ENCODE measurements around the gene RAB11B.
"Not testable (repeated sequence)": the region's sequence is repeated elsewhere in the genome, so short reads cannot be mapped to it uniquely, and the experiment has no call there.

The RAB11B gene

GRCh38 chr19:8373867-8374813 is 16.0 kb upstream of the RAB11B start:
- no peak overlapping the region for H3K9ac ChIP-seq (ENCODE audit: low read depth, low read length)
- H3K27ac ChIP-seq (ENCODE audit: low read length) = no peak overlapping the region
- H3K36me3 ChIP-seq (ENCODE audit: insufficient read depth, low read depth, low read length) = no peaks in the 10 kb centered on the region
- no peaks in the 10 kb centered on the region for H3K27me3 ChIP-seq (ENCODE audit: insufficient read depth, low read length)
- no peaks in the 10 kb centered on the region for H3K4me1 ChIP-seq (ENCODE audit: insufficient read depth, low read length)
- H3K4me3 ChIP-seq (ENCODE audit: low read length) = no peak overlapping the region
- H3K9me3 ChIP-seq (ENCODE audit: insufficient read depth, low read depth, low read length) = no peaks in the 10 kb centered on the region

DNA sequence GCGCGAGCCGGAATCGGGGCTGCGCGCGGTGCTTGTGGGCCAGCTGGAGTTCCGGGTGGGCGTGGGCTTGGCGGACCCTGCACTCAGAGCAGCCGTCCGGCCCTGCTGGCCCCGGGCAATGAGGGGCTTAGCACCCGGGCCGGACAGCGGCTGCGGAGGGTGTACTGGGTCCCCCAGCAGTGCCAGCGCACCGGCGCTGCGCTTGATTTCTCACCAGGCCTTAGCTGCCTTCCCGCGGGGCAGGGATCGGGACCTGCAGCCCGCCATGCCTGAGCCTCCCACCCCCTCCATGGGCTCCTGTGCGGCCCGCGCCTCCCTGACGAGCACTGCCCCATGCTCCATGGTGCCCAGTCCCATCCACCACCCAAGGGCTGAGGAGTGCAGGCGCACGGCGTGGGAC is 14.4 kb upstream of the RAB11B start:
- not testable (repeated sequence) for H3K9me3 ChIP-seq (ENCODE audit: insufficient read depth, low read depth, low read length); H3K9ac ChIP-seq (ENCODE audit: low read depth, low read length); H3K4me3 ChIP-seq (ENCODE audit: low read length); H3K36me3 ChIP-seq (ENCODE audit: insufficient read depth, low read depth, low read length); H3K4me1 ChIP-seq (ENCODE audit: insufficient read depth, low read length); H3K27me3 ChIP-seq (ENCODE audit: insufficient read depth, low read length); H3K27ac ChIP-seq (ENCODE audit: low read length)

DNA sequence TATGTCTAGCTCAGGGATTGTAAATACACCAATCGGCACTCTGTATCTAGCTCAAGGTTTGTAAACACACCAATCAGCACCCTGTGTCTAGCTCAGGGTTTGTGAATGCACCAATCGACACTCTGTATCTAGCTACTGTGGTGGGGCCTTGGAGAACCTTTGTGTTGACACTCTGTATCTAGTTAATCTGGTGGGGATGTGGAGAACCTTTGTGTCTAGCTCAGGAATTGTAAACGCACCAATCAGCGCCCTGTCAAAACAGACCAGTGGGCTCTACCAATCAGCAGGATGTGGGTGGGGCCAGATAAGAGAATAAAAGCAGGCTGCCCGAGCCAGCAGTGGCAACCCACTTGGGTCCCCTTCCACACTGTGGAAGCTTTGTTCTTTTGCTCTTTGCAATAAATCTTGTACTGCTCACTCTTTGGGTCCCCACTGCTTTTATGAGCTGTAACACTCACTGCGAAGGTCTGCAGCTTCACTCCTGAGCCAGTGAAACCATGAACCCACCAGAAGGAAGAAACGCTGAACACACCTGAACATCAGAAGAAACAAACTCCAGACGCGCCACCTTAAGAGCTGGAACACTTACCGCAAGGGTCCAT is 13.7 kb upstream of the RAB11B start:
- H3K4me1 ChIP-seq (ENCODE audit: insufficient read depth, low read length); H3K9me3 ChIP-seq (ENCODE audit: insufficient read depth, low read depth, low read length); H3K27ac ChIP-seq (ENCODE audit: low read length); H3K9ac ChIP-seq (ENCODE audit: low read depth, low read length); H3K36me3 ChIP-seq (ENCODE audit: insufficient read depth, low read depth, low read length); H3K4me3 ChIP-seq (ENCODE audit: low read length); H3K27me3 ChIP-seq (ENCODE audit: insufficient read depth, low read length): not testable (repeated sequence)

- H3K9ac ChIP-seq (ENCODE audit: low read depth, low read length) = no peak overlapping the region
- H3K27ac ChIP-seq (ENCODE audit: low read length) = no peak overlapping the region
- no peaks in the 10 kb centered on the region for H3K27me3 ChIP-seq (ENCODE audit: insufficient read depth, low read length)
- H3K36me3 ChIP-seq (ENCODE audit: insufficient read depth, low read depth, low read length) = no peaks in the 10 kb centered on the region
- H3K9me3 ChIP-seq (ENCODE audit: insufficient read depth, low read depth, low read length) = no peaks in the 10 kb centered on the region
- H3K4me1 ChIP-seq (ENCODE audit: insufficient read depth, low read length) = no peaks in the 10 kb centered on the region
- H3K4me3 ChIP-seq (ENCODE audit: low read length) = no peak overlapping the region
Observed at GRCh38 chr19:8377598-8377997, 12.6 kb upstream of the RAB11B start.

DNA sequence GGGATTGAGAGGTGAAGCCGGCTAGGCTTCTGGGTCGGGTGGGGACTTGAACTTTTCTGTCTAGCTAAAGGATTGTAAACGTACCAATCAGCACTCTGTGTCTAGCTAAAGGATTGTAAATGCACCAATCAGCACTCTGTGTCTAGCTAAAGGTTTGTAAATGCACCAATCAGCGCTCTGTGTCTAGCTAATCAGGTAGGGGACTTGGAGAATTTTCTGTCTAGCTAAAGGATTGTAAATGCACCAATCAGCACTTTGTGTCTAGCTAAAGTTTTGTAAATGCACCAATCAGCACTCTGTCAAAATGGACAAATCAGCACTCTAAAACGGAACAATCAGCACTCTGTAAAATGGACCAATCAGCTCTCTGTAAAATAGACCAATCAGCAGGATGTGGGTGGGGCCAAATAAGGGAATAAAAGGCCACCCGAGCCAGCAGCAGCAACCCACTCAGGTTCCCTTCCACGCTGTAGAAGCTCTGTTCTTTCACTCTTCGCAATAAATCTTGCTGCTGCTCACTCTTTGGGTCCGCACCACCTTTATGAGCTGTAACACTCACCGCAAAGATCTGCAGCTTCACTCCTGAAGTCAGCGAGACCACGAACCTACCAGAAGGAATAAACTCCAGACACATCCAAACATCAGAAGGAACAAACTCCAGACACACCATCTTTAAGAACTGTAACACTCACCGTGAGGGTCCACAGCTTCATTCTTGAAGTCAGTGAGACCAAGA is 10.8 kb upstream of the RAB11B start:
- H3K27me3 ChIP-seq (ENCODE audit: insufficient read depth, low read length); H3K27ac ChIP-seq (ENCODE audit: low read length); H3K9ac ChIP-seq (ENCODE audit: low read depth, low read length); H3K9me3 ChIP-seq (ENCODE audit: insufficient read depth, low read depth, low read length); H3K36me3 ChIP-seq (ENCODE audit: insufficient read depth, low read depth, low read length); H3K4me1 ChIP-seq (ENCODE audit: insufficient read depth, low read length); H3K4me3 ChIP-seq (ENCODE audit: low read length): not testable (repeated sequence)

DNA sequence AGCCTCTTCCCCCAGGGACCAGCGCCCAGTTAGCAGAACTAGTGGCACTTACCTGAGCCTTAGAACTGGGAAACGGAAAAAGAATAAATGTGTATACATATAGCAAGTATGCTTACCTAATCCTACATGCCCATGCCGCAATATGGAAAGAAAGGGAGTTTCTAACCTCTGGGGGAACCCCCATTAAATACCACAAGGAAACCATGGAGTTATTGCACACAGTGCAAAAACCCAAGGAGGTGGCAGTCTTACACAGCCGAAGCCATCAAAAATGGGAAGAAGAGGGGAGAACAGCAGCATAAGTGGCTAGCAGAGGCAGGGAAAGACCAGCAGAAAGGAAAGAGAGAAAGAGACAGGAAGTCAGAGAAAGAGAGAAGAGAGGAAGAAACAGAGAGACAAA is 5.6 kb upstream of the RAB11B start:
- not testable (repeated sequence) for H3K4me1 ChIP-seq (ENCODE audit: insufficient read depth, low read length); H3K9ac ChIP-seq (ENCODE audit: low read depth, low read length); H3K27me3 ChIP-seq (ENCODE audit: insufficient read depth, low read length); H3K4me3 ChIP-seq (ENCODE audit: low read length); H3K36me3 ChIP-seq (ENCODE audit: insufficient read depth, low read depth, low read length); H3K9me3 ChIP-seq (ENCODE audit: insufficient read depth, low read depth, low read length); H3K27ac ChIP-seq (ENCODE audit: low read length)

- H3K27me3 ChIP-seq (ENCODE audit: insufficient read depth, low read length); H3K36me3 ChIP-seq (ENCODE audit: insufficient read depth, low read depth, low read length); H3K9me3 ChIP-seq (ENCODE audit: insufficient read depth, low read depth, low read length); H3K4me3 ChIP-seq (ENCODE audit: low read length); H3K4me1 ChIP-seq (ENCODE audit: insufficient read depth, low read length); H3K27ac ChIP-seq (ENCODE audit: low read length); H3K9ac ChIP-seq (ENCODE audit: low read depth, low read length): not testable (repeated sequence)
Observed at GRCh38 chr19:8385103-8385502, 5.1 kb upstream of the RAB11B start.

GRCh38 chr19:8385566-8385965 is 4.6 kb upstream of the RAB11B start:
- not testable (repeated sequence) for H3K4me3 ChIP-seq (ENCODE audit: low read length); H3K36me3 ChIP-seq (ENCODE audit: insufficient read depth, low read depth, low read length); H3K9me3 ChIP-seq (ENCODE audit: insufficient read depth, low read depth, low read length); H3K27me3 ChIP-seq (ENCODE audit: insufficient read depth, low read length); H3K27ac ChIP-seq (ENCODE audit: low read length); H3K4me1 ChIP-seq (ENCODE audit: insufficient read depth, low read length); H3K9ac ChIP-seq (ENCODE audit: low read depth, low read length)

- not testable (repeated sequence) for H3K27me3 ChIP-seq (ENCODE audit: insufficient read depth, low read length); H3K27ac ChIP-seq (ENCODE audit: low read length); H3K36me3 ChIP-seq (ENCODE audit: insufficient read depth, low read depth, low read length); H3K9ac ChIP-seq (ENCODE audit: low read depth, low read length); H3K4me3 ChIP-seq (ENCODE audit: low read length); H3K4me1 ChIP-seq (ENCODE audit: insufficient read depth, low read length); H3K9me3 ChIP-seq (ENCODE audit: insufficient read depth, low read depth, low read length)
Observed at GRCh38 chr19:8386419-8386818, 3.7 kb upstream of the RAB11B start.

- Histone ChIP-seq H3K9me3 (ENCODE audit: insufficient read depth, low read depth, low read length) (no peaks in the 10 kb centered on the region), H3K27ac (ENCODE audit: low read length) (no peak overlapping the region), H3K27me3 (ENCODE audit: insufficient read depth, low read length) (no peaks in the 10 kb centered on the region), H3K4me1 (ENCODE audit: insufficient read depth, low read length) (no peaks in the 10 kb centered on the region; the same call in 1 of the 2 replicates), H3K9ac (ENCODE audit: low read depth, low read length) (no peak overlapping the region), H3K36me3 (ENCODE audit: insufficient read depth, low read depth, low read length) (no peaks in the 10 kb centered on the region), H3K4me3 (ENCODE audit: low read length) (no peak overlapping the region)
Observed at GRCh38 chr19:8386990-8387389, 3.2 kb upstream of the RAB11B start.

DNA sequence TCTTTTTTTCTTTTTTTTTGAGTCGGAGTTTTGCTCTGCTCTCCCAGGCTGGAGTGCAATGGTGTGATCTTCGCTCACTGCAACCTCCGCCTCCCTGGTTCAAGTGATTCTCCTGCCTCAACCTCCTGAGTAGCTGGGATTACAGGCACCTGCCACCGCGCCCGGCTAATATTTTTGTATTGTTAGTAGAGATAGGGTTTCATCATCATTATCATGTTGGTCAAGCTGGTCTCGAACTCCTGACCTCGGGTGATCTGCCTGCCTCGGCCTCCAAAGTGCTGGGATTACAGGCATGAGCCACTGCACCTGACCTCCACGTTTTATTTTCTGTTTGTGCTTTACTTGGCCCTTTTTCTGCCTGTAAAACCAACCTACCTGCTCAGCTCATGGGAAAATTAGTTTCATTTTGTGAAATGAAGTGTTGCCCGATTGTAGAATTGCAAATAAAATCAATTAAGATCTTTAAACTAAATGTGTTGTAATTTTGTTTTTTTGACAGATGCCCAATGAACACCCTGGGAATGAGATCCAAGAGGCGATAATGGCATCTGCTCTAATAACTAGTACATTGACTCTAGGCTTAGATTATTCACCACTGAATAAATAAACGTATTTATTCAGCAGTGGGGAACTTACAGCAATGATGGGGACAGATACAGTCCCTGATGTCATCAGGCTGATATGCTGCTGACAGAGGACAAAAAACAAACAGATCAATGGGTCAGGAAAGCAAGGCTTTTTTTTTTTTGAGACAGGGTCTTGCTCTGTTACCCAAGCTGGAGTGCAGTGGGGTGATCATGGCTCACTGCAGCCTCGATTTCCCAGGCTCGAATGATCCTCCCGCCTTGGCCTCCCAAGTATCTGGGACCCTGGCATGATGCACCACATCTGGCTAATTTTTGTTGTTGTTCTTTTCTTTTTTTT is 2.2 kb upstream of the RAB11B start:
- Histone ChIP-seq H3K4me3 (ENCODE audit: low read length) (no peak overlapping the region), H3K36me3 (ENCODE audit: insufficient read depth, low read depth, low read length) (no peaks in the 10 kb centered on the region), H3K27ac (ENCODE audit: low read length) (no peak overlapping the region), H3K9me3 (ENCODE audit: insufficient read depth, low read depth, low read length) (no peaks in the 10 kb centered on the region), H3K27me3 (ENCODE audit: insufficient read depth, low read length) (no peaks in the 10 kb centered on the region), H3K4me1 (ENCODE audit: insufficient read depth, low read length) (no peaks in the 10 kb centered on the region; the same call in 1 of the 2 replicates), H3K9ac (ENCODE audit: low read depth, low read length) (no peak overlapping the region)
